ENCODE data around the gene FMNL3.

Gene FMNL3

DNA sequence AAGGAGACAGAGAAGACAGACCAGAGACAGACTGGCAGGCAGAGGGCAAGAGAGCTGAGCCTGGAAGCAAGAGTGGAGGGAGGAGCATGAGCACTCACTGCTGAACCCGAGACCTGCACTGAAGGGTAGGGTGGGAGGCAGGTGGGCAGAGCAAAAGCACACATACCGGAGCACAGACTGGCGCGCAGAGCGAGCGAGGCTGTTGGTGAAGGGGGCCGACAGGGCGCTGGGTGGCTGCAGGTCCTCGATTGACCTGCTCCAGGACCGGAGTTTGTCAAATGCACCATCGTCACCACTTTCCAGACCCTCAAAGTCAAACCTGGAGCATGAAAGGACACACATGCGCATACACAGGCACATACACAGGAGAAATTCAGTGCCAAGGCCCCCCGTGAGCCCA, 48.9 kb downstream of the FMNL3 start:
- peak overlapping the region; percentile 23 for H3K27ac Mint-ChIP-seq
- no peaks in the 10 kb centered on the region for H3K9me3 Mint-ChIP-seq
- no peak overlapping the region for H3K4me3 Mint-ChIP-seq
- ATAC-seq (no peak), DNase-seq (ENCODE audit: low spot score in 2 of 2) (no peak)
- H3K4me1 Mint-ChIP-seq = peaks cover 47% of the 10 kb centered on the region
- peaks cover 72% of the 10 kb centered on the region for H3K36me3 Mint-ChIP-seq

DNA sequence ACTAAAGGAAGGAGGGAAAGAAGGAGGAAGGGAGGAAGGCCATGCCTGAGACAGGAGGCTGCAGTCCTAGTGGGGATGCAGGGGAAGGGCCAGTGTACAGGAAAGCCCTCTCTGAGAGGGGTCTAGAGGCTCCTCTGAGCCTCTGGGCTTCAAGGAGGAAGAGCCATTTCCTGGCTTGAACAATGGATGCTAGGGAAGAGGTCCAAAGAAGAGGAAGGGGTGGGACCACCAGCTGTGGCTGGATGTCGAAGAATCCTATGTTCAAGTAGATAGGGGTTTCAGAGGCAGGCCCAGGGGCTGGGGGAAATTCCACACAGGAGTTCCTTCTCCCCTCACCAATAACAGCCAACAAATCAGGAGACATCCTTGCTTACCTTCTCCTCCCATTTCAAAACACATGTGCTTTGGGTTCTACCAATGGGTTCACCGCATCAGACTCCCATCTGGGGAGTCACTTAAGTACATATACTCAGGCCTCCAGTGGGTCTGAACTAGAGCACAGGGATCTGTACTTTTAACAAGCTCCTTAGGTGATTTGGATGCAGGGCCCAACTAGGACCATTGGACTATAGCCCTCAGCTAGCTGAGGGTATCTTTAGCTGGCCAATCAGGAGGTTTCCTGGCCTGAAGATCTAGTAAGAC, 51.5 kb downstream of the FMNL3 start:
- Mint-ChIP-seq H3K27ac (peak overlapping the region; percentile 45), H3K4me3 (no peak overlapping the region), H3K36me3 (peaks cover 82% of the 10 kb centered on the region)

DNA sequence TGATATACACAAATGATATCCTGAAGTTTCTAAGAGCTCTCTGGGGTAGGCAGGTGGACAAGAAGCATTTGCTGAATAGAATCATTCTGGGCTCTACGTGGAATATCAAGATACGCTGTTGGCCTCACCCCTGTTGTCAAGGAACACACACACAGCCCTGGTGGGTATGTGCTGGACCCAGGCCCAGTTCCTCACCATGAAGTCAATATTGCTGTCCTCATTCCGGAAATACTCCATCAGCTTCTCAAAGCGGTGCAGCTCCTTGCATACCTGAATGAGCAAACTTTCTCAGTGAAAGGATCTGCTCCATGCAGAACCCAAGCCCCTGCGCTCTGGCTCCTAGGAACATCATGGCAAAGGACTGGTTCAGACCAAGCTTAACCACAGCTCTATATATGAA, 52.5 kb downstream of the FMNL3 start:
- H3K9me3 Mint-ChIP-seq = no peaks in the 10 kb centered on the region
- H3K4me1 Mint-ChIP-seq = peaks cover 18% of the 10 kb centered on the region
- no peak overlapping the region for H3K4me3 Mint-ChIP-seq
- H3K27ac Mint-ChIP-seq = peak overlapping the region; percentile 45
- DNase-seq (ENCODE audit: low spot score in 2 of 2) (no peak), ATAC-seq (no peak)
- peaks cover 82% of the 10 kb centered on the region for H3K36me3 Mint-ChIP-seq

More for the DNA sequence above, 51.5 kb downstream of the FMNL3 start:
- peaks cover 21% of the 10 kb centered on the region for H3K4me1 Mint-ChIP-seq
- DNase-seq (ENCODE audit: low spot score in 2 of 2) = no peak
- no peak for ATAC-seq
- no peaks in the 10 kb centered on the region for H3K9me3 Mint-ChIP-seq

DNA sequence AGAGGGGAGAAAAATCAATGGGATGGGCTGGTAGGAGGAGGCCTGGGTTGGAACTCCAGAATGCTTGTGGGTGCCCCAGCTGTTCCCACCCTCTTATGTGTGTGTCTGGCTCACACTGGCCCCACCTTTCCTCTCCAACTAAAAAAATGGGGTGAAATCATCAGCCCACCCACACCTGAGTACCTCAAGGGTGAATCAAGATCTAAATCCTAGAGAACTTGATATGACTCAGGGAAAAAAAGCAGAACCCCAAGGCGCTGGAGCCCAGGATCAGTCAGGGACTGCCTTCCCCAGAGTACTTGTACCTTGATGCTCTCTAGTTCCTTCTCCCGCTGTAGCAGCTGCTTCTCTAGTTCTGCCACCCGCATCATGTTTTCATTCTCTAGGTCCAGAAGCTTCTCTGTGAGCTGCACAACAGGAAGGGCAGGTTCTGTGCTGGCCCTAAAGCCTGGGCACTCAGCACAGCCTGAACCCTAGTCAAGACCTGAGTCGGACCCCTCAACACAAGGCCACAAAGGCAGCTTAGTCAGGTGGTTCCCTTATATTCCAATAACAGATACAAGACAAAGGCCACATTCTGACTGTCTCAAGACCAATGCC, 54.2 kb downstream of the FMNL3 start:
- Mint-ChIP-seq H3K36me3 (peaks cover 84% of the 10 kb centered on the region), H3K4me1 (peaks cover 30% of the 10 kb centered on the region), H3K27ac (peak overlapping the region; percentile 86), H3K9me3 (no peaks in the 10 kb centered on the region), H3K4me3 (no peak overlapping the region)
- DNase-seq (ENCODE audit: low spot score in 2 of 2) = no peak
- no peak for ATAC-seq

DNA sequence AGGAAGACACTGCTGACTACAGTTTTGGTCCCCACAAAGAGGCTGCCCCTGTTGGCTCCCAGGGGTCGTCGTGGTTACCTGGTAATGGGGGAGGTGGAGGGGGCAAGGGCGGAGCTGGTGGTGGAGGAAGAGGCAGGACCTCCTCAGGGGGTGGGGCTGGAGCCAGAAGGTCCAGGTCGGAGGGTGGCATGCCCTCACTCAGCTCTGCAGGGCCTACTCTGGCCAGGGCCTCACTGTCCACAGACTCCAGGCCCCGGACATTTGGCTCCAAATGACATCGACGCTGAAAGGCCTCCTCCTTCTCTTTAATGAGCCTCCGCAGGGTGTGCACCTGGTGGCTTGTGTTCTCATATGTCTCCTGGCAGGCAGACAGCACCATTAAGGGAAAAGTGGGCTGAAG, 55.4 kb downstream of the FMNL3 start:
- no peak for ATAC-seq
- no peak for DNase-seq (ENCODE audit: low spot score in 2 of 2)
- Mint-ChIP-seq H3K9me3 (no peaks in the 10 kb centered on the region), H3K36me3 (peaks cover 85% of the 10 kb centered on the region), H3K4me3 (no peak overlapping the region), H3K4me1 (peaks cover 25% of the 10 kb centered on the region), H3K27ac (peak overlapping the region; percentile 86)

DNA sequence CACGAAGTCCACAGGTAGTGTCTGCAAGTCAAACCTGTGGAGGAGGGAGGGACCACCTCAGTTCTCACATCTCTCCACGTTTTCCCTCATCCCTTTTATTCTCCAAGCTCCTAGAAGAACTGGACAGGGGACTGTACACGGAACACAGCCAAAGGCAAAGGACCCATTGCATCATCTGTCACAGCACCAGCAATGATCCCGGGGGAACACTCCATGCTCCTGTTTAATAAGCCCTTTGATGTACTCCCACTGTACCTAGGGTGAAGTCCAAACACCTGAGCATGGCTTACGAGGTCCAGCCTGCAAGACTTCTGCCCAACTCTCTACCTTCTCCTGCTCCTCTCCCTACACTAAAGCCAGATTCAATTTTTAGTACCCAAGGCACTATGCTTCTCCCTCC, 57.3 kb downstream of the FMNL3 start:
- Mint-ChIP-seq H3K36me3 (peaks cover 91% of the 10 kb centered on the region), H3K9me3 (no peaks in the 10 kb centered on the region), H3K4me1 (peaks cover 30% of the 10 kb centered on the region), H3K4me3 (no peak overlapping the region), H3K27ac (peak overlapping the region; percentile 91)
- ATAC-seq = no peak
- no peak for DNase-seq (ENCODE audit: low spot score in 2 of 2)

DNA sequence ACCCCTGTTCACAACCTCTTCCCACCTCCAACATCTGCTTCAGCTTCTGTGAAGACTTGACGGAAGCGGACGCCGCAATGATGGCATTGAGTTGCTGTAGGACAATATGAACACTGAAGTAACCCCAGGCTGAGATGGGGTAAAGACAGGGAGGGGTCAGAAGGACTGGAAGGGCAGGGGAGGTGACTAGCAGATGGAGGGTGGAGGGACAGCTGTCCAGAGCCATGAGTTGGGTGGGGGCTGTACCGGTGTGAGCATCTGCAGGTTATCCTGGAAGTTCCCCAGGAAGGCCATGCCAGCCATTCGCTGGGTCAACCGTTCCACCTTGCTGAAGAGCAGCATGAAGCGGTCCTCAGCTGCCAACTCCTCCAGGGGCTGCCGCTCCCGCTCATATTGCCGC, 57.8 kb downstream of the FMNL3 start:
- ATAC-seq = no peak

DNA sequence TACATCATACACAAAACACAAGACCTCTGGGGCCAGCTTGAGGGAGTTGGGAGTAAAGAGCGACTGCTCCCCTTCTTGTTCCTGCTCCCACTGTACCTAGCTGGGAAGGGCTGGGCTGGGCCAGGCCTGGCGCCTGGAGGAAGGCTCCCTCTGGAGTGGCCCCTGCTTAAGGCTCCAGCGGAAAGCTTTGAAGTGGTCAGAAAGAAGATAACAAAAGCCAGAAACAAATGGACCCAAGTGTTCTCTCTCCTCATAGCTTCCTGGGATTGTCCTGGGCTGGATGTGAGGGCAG, 58.5 kb downstream of the FMNL3 start:
- peaks cover 39% of the 10 kb centered on the region for H3K4me1 Mint-ChIP-seq
- no peak for DNase-seq (ENCODE audit: low spot score in 2 of 2)
- no peak overlapping the region for H3K4me3 Mint-ChIP-seq
- peaks cover 91% of the 10 kb centered on the region for H3K36me3 Mint-ChIP-seq
- H3K9me3 Mint-ChIP-seq = no peaks in the 10 kb centered on the region
- H3K27ac Mint-ChIP-seq = peak overlapping the region; percentile 91
- no peak for ATAC-seq

More for the DNA sequence above, 57.8 kb downstream of the FMNL3 start:
- H3K36me3 Mint-ChIP-seq = peaks cover 91% of the 10 kb centered on the region
- H3K27ac Mint-ChIP-seq = peak overlapping the region; percentile 91
- H3K4me1 Mint-ChIP-seq = peaks cover 35% of the 10 kb centered on the region
- no peak for DNase-seq (ENCODE audit: low spot score in 2 of 2)
- no peak overlapping the region for H3K4me3 Mint-ChIP-seq
- no peaks in the 10 kb centered on the region for H3K9me3 Mint-ChIP-seq

DNA sequence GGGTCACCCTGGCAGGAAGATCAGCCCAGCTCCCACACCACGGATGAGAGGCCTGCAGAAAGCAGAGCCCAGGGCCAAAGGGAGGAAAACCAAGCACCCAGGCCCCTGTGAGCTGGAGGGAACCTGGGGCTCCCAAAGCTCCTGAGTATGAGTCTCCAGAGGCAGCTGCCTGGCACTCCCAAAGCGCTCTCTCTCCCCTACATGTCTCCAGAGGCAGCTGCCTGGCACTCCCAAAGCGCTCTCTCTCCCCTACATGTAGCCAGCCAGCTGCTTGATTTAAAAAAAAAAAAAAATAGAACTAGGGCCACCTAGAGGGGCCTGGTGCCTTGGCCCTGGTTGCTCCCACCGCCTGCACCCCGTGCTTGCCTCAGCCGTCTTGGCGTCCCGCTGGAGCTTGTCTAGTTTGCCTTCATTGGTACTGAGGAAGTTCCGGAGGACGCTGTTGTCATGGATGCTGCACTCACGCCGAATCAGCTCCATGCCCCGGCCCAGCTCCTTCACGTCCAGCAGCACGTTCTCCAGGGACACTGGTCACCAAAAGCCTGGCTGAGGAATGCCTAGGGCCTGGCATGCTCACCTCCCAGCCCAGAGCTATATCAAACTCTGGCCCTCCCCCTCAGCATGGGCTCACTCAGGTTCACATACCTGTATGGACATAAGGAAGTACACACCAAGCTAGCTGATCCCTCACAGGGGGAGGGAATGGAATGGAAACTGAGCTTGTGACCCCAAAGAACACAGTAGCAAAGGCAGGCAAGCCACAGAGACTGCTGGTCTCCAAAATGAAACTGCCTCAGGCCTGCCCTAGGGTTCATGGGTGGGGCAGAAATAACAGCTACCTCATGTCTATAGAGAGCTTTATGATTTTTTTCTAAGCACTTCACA, 59.1 kb downstream of the FMNL3 start:
- Mint-ChIP-seq H3K36me3 (peaks cover 90% of the 10 kb centered on the region), H3K27ac (peak overlapping the region; percentile 91), H3K9me3 (no peaks in the 10 kb centered on the region), H3K4me3 (no peak overlapping the region), H3K4me1 (peaks cover 39% of the 10 kb centered on the region)
- ATAC-seq (no peak), DNase-seq (ENCODE audit: low spot score in 2 of 2) (no peak)

DNA sequence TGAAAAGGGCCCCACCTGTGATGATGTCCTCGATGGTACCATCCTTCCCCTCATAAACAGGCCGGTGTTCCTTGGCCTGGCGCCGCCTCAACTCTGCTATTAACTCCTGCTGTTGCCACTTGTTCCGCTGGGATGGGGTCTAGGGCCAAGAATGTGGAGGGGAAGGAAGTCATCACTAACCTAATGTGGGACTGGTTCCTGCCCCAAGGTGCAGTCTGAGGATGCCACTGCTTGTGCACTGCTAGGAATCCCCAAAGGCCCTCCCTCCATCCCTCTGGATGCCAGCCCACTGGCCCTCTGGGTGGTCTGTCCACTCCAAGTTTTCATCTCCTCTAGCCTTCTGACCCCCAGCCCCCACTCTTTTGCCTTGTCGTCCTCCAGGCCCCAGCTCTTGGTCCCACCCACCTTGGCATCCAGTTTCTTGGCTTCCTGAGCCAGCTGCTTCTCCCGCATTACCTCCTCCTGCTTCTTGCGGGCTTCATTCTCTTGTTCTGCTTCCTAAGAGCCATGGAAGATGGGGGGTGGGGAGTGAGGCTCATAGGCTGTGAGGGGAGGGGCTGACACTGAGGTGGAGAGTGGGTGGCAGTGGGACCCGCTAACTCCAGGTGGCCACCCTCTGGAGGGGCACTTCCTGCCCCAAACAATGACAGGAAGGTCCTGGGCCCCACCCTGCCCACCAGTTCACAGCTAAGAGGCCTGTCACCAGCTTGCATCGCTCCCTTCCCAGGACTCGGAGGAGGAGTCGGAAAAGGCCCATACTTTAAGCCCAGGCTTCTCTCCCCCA, 60.1 kb downstream of the FMNL3 start:
- Mint-ChIP-seq H3K27ac (peak overlapping the region; percentile 91), H3K4me1 (peaks cover 39% of the 10 kb centered on the region), H3K4me3 (no peak overlapping the region), H3K36me3 (peaks cover 87% of the 10 kb centered on the region), H3K9me3 (no peaks in the 10 kb centered on the region)
- ATAC-seq (no peak), DNase-seq (ENCODE audit: low spot score in 2 of 2) (no peak)

DNA sequence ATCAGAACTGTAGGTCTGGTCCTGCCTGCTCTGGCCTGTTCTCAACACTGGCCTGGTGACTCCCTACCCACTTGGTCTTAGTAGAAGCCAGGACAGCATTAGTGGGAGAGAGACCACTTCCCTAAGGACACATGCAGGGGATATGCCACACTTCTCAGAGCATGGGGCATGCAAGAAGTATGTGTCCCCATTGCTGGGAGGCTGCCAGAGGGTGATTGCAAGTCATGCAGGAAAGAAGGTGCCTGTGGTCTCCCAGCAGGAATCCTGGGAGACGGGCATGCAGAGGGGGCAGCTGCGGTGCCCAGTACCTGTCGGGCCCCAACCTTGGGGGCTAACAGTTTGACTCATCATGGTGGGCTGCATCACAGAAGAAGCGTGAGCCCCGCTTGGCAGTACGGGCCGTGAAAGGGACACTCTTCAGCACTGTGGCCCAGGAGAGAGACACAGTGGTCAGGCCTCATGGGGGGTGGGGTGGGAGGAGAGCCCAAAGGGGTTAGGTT, 60.8 kb downstream of the FMNL3 start:
- Mint-ChIP-seq H3K4me3 (no peak overlapping the region), H3K4me1 (peaks cover 39% of the 10 kb centered on the region), H3K27ac (peak overlapping the region; percentile 91), H3K9me3 (no peaks in the 10 kb centered on the region), H3K36me3 (peaks cover 81% of the 10 kb centered on the region)
- DNase-seq (ENCODE audit: low spot score in 2 of 2) (no peak), ATAC-seq (no peak)

DNA sequence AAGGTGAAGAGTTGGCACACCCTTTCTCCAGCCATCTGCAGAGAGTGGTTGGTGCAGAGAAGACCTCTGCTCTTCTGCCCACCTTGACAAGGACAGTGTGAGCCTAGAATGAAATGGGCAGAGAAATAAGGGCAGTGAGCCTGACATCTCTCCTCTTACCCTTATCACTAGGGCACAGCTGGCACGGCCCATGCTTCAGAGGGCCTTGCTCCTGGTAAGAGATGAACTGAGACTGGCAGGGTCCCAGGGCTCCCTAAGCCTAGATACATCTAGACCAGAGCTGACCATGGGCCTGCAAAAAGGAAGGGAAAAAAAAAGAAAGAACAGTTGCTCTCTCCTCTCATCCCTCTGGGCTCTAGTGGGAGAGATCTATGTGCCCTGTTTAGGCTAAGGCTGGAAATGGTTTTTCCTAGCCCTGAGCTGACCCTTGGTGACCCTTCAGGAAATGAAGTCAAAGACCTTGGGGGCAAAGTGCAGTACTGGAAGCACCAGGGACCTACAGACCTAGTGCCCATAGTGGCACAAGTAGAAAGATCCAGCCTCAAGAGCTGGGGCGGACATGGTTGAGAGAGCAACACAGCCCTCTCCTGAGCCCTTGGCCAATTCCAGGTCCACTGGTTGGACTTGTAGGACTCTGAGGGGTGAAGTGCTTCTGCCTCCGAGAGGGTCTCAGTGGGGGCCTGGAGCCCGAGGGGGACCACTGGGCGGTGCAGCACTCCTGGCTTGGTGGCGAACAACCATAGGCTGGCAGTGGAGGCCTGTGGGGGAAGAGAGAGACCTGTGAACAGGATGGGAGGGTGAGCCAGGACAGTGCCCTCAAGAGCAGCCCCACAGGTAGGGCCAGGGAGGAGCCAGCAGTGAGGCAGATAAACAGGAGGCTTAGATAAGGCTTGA, 61.8 kb downstream of the FMNL3 start:
- H3K4me3 Mint-ChIP-seq = no peak overlapping the region
- peak overlapping the region; percentile 91 for H3K27ac Mint-ChIP-seq
- peaks cover 72% of the 10 kb centered on the region for H3K36me3 Mint-ChIP-seq
- DNase-seq (ENCODE audit: low spot score in 2 of 2) = no peak
- no peak for ATAC-seq
- peaks cover 39% of the 10 kb centered on the region for H3K4me1 Mint-ChIP-seq
- H3K9me3 Mint-ChIP-seq = no peaks in the 10 kb centered on the region

DNA sequence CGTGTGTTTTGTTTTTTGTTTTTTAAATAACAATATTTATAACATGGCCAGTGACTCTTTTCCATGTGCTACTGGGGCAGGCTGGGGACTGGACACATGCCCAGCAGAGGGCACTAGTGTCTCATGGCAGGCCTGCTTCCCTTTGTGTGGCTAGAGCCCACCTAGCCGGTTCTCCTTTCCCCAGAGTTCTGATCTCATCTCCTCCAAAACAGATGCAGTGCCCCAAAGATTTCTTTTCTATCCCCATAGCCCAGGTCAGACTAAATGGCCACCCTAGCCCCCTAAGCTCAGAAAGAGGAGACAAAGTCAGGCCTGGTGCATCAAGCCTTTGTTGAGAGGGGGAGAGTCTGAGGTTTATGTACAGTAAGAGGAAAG, 62.6 kb downstream of the FMNL3 start:
- Mint-ChIP-seq H3K27ac (peak overlapping the region; percentile 91), H3K4me1 (peaks cover 39% of the 10 kb centered on the region), H3K9me3 (no peaks in the 10 kb centered on the region), H3K4me3 (no peak overlapping the region), H3K36me3 (peaks cover 64% of the 10 kb centered on the region)
- DNase-seq (ENCODE audit: low spot score in 2 of 2) (peak; percentile 72 to 84), ATAC-seq (peak; percentile 88)

DNA sequence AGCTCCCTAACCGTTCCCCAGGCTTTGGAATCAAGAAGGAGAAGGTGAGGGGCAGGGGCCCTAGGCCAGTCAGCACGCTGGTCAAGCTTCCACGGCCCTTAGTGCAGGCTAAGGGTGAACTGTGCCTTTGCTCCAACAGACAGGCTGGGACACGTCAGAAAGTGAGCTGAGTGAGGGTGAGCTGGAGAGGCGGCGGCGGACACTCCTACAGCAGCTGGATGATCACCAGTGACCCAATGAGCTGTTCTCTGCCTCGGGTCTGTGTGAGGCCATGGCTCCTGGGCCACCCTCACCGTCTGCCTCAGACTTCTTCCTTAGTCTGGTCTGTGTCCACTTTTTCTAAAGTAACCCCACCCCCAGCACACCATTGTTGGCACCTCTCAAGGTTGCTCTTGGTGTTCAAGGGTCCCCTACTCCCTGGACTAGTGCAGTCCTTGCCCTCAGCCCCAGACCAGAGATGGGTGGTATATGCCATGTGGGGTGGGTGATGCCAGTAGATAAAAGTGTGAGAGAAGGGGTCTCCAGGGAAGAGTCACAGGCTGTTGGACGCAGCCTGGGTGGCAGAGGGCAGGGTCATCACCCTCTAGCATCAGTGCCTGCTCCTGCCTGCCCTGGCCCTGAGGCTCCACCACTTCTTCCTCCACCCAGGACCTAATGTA, 63.1 kb downstream of the FMNL3 start:
- no peak for ATAC-seq
- Mint-ChIP-seq H3K4me3 (no peak overlapping the region), H3K4me1 (peaks cover 39% of the 10 kb centered on the region), H3K36me3 (peaks cover 59% of the 10 kb centered on the region), H3K9me3 (no peaks in the 10 kb centered on the region), H3K27ac (peak overlapping the region; percentile 91)
- no peak for DNase-seq (ENCODE audit: low spot score in 2 of 2)
